Skin epidermis (tissue), 12 donors: ENCODE results near the gene ANXA6.
A peak's percentile ranks its signal among the peaks of the same experiment; 100 is the strongest.
"Not testable (repeated sequence)": the region's sequence is repeated elsewhere in the genome, so short reads cannot be mapped to it uniquely, and the experiment has no call there.

Experiments
- H3K27ac ChIP-seq, 21 experiments: fragments of 200-600 bp; sonication (generic) in 11 of 21; one replicate each; pipeline ENCODE4 v1.5.0; 2020; ENCODE audit warnings: mild to moderate bottlenecking in 3 of 21, inconsistent platforms in 2 of 21, moderate library complexity in 2 of 21
- H3K4me3 ChIP-seq, 7 experiments: fragments of 200-600 bp; sonication (generic) in 2 of 7; one replicate each; pipeline ENCODE4 v1.5.0; 2020; ENCODE audit warnings: inconsistent platforms in 2 of 7, mild to moderate bottlenecking in 2 of 7, moderate library complexity in 1 of 7

ANXA6 gene

GRCh38 chr5:151182524-151182900 is 24.9 kb upstream of the ANXA6 start:
- no peak overlapping the region for H3K27ac ChIP-seq
- H3K4me3 ChIP-seq, result no peak overlapping the region

- no peak overlapping the region for H3K27ac ChIP-seq
These were observed 24.4 kb upstream of the ANXA6 start for GRCh38 chr5:151181818-151182523.

GRCh38 chr5:151180291-151180690 is 22.7 kb upstream of the ANXA6 start:
- Histone ChIP-seq H3K4me3 (no peak overlapping the region), H3K27ac (no peak overlapping the region)

More at GRCh38 chr5:151181818-151182523, 24.4 kb upstream of the ANXA6 start:
- no peak overlapping the region for H3K4me3 ChIP-seq

- H3K27ac ChIP-seq, result no peak overlapping the region
- H3K4me3 ChIP-seq, result no peak overlapping the region
These were observed 21.9 kb upstream of the ANXA6 start for GRCh38 chr5:151179489-151179840.

GRCh38 chr5:151178777-151179488 is 21.4 kb upstream of the ANXA6 start:
- Histone ChIP-seq H3K27ac (no peak overlapping the region), H3K4me3 (no peak overlapping the region)

- no peak overlapping the region for H3K27ac ChIP-seq
- no peak overlapping the region for H3K4me3 ChIP-seq
These were observed 20.8 kb upstream of the ANXA6 start for GRCh38 chr5:151178372-151178771.

- H3K4me3 ChIP-seq, H3K27ac ChIP-seq: not testable (repeated sequence)
These were observed 18.7 kb upstream of the ANXA6 start for GRCh38 chr5:151176268-151176667.

- Histone ChIP-seq H3K27ac (no peak overlapping the region), H3K4me3 (no peak overlapping the region)
These were observed 17.1 kb upstream of the ANXA6 start for GRCh38 chr5:151174612-151175101.

- no peak overlapping the region for H3K27ac ChIP-seq
- H3K4me3 ChIP-seq, result no peak overlapping the region
These were observed 16.4 kb upstream of the ANXA6 start for GRCh38 chr5:151173711-151174611.

GRCh38 chr5:151171529-151171928 is 13.9 kb upstream of the ANXA6 start:
- H3K27ac ChIP-seq, result no peak overlapping the region

GRCh38 chr5:151168602-151169344 is 11.2 kb upstream of the ANXA6 start:
- H3K27ac ChIP-seq, result no peak overlapping the region

More at GRCh38 chr5:151171529-151171928, 13.9 kb upstream of the ANXA6 start:
- no peak overlapping the region for H3K4me3 ChIP-seq

GRCh38 chr5:151167022-151167421 is 9.4 kb upstream of the ANXA6 start:
- Histone ChIP-seq H3K27ac (no peak overlapping the region), H3K4me3 (no peak overlapping the region)

More at GRCh38 chr5:151168602-151169344, 11.2 kb upstream of the ANXA6 start:
- no peak overlapping the region for H3K4me3 ChIP-seq

GRCh38 chr5:151164687-151165392 is 7.3 kb upstream of the ANXA6 start:
- Histone ChIP-seq H3K27ac (no peak overlapping the region), H3K4me3 (no peak overlapping the region)

- no peak overlapping the region for H3K27ac ChIP-seq
- no peak overlapping the region for H3K4me3 ChIP-seq
These were observed 5.2 kb upstream of the ANXA6 start for GRCh38 chr5:151162776-151163175.

- H3K4me3 ChIP-seq, result no peak overlapping the region
- H3K27ac ChIP-seq, result no peak overlapping the region
These were observed 2.2 kb upstream of the ANXA6 start for GRCh38 chr5:151159649-151160373.

GRCh38 chr5:151158287-151158661 is 695 bp upstream of the ANXA6 start:
- Histone ChIP-seq H3K4me3 (peak overlapping the region; percentile 49 to 86 (median 70)), H3K27ac (peak overlapping the region in 20 of 21 experiments; percentile 73 to 99 (median 90))

- Histone ChIP-seq H3K27ac (peak overlapping the region; percentile 23 to 99 (median 90)), H3K4me3 (peak overlapping the region; percentile 49 to 86 (median 70))
These were observed 815 bp downstream of the ANXA6 start for GRCh38 chr5:151156507-151157420.
